A673 (cell line): Measurements from ENCODE around the gene PRKAG2. TPM values are rescaled to one million over a fixed set of nuclear protein-coding genes. Genes with fewer than 3 reads are reported as not detected.

Experiments
- BruUV-seq: library from RNA; stranded (reverse); fragments of 400-500 nt; replicated peaks from 2 replicates; lab custom pipeline; 2021; lab: Mats Ljungman, UMichigan
- CTCF ChIA-PET: fragments of 300-600 bp; sonication (Branson Sonifier 250); formaldehyde crosslinking; loops from one replicate; lab custom pipeline; 2022; ENCODE audit warnings: antibody characterized with exemption; lab: Charles Lee
- POLR2A ChIA-PET: fragments of 300-600 bp; sonication (Branson Sonifier 250); formaldehyde crosslinking; loops from one replicate; lab custom pipeline; 2022; ENCODE audit warnings: antibody characterized with exemption; ENCODE audit not compliant: low non-redundant PET; lab: Charles Lee
- DNase-seq: peaks from one replicate; pipeline ENCODE4 v3.0.0-alpha.2; 2015; ENCODE audit warnings: low spot score
- H3K27ac ChIP-seq: fragments of 200-600 bp; sonication (generic); 2 replicates; pipeline ENCODE4 v1.5.1; 2016; ENCODE audit warnings: mixed run types, low read depth, mild to moderate bottlenecking, mixed read lengths, antibody characterized with exemption, low read length; ENCODE audit not compliant: poor library complexity, severe bottlenecking
- H3K27me3 ChIP-seq: fragments of 200-600 bp; sonication (generic); replicated peaks from 2 replicates; pipeline ENCODE4 v1.6.1; 2017; ENCODE audit warnings: mixed run types, low read depth, mild to moderate bottlenecking, mixed read lengths, antibody characterized with exemption, low read length; ENCODE audit not compliant: insufficient read depth, poor library complexity
- H3K36me3 ChIP-seq: fragments of 200-600 bp; sonication (generic); 2 replicates; pipeline ENCODE4 v1.6.1; 2016; ENCODE audit warnings: mixed run types, mild to moderate bottlenecking, mixed read lengths, antibody characterized with exemption, low read length; ENCODE audit not compliant: insufficient read depth, poor library complexity, severe bottlenecking
- H3K4me1 ChIP-seq: fragments of 200-600 bp; sonication (generic); 2 replicates; pipeline ENCODE4 v1.6.1; 2017; ENCODE audit warnings: mixed run types, mild to moderate bottlenecking, mixed read lengths, antibody characterized with exemption, low read length; ENCODE audit not compliant: insufficient read depth, poor library complexity, severe bottlenecking
- H3K4me3 ChIP-seq: fragments of 200-600 bp; sonication (generic); 2 replicates; pipeline ENCODE4 v1.5.1; 2016; ENCODE audit warnings: low read depth, mixed run types, mild to moderate bottlenecking, mixed read lengths, low read length; ENCODE audit not compliant: poor library complexity, severe bottlenecking
- H3K9me3 ChIP-seq: fragments of 200-600 bp; sonication (generic); 2 replicates; pipeline ENCODE4 v1.6.1; 2016; ENCODE audit warnings: mixed run types, low read depth, mild to moderate bottlenecking, mixed read lengths, antibody characterized with exemption, low read length; ENCODE audit not compliant: poor library complexity, severe bottlenecking
- CTCF ChIP-seq: fragments of 300-800, 200-600 bp; sonication (generic); conservative IDR thresholded peaks from 2 replicates; pipeline ENCODE4 v1.5.1; 2017; ENCODE audit warnings: low read depth, mild to moderate bottlenecking, antibody characterized with exemption, low read length, moderate library complexity, mixed read lengths
- EZH2 ChIP-seq: fragments of 200-600 bp; sonication (generic); IDR thresholded peaks from 2 replicates; pipeline ENCODE4 v1.6.1; 2017; ENCODE audit warnings: borderline replicate concordance, low read depth, mild to moderate bottlenecking, mixed read lengths, antibody characterized with exemption, low read length; ENCODE audit not compliant: poor library complexity, severe bottlenecking
- intact Hi-C: fragments of 100-400 bp; cut with micrococcal nuclease; formaldehyde crosslinking; loops from one replicate; pipeline ENCODE4 v1.10.0; 2022; ENCODE audit not compliant: unreplicated experiment
- total RNA-seq: library from RNA; stranded (reverse); gene quantifications from 2 replicates; pipeline ENCODE4 v1.2.3, GENCODE V29; 2021

The PRKAG2 gene
- total RNA-seq, 1 experiment from 2014 or later = 11.6 TPM

DNA sequence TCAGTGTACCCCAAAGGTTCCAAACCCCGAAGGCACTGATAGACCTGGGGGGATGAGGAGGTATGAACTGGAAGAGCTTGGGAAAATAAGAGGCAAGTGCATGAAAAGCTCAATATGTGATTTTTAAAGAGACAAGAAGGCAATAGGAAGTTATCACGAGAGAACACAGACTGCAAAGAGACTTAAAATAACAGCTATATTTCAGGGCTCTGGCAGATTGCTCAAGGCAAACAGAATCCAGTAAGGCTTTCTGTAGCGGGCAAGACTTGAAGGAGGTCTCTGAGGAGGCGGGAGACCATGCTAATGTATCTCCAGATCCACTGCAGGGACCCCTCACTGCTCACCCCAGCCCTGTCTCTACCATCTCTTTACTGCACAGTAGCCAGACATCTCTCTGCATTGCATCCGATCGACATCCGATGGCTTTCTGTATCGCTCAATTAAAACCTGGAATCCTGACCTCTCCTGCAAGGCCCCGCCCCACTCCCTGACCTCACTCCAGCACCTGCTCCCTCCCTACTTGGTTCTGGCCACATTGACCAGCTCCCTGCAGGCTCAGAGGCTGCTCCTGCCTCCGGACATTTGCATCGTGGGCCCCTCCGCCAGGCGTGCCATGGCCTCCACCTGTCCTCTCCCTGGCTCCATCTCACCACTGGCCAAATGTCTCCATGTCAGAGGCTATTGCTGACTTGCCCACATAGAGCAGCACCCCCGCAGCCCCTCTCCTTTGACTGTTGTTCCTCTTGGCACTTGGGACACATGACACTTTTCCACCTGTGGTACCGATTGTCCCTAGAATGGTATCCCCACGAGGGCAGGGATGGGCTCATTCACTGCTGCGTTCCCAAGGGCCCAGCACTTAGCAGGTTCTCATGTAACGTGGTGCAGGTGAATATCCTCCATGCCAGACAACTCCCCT lies 118.0 kb downstream of the PRKAG2 start:
- CTCF ChIA-PET = no interaction called here
- Histone ChIP-seq H3K27ac (no peak overlapping the region), H3K4me1 (peaks cover 12% of the 10 kb centered on the region), H3K36me3 (no peaks in the 10 kb centered on the region), H3K27me3 (no peaks in the 10 kb centered on the region), H3K9me3 (no peaks in the 10 kb centered on the region), H3K4me3 (no peak overlapping the region)
- TF ChIP-seq EZH2 (no peak), CTCF (no peak)
- no peak for DNase-seq
- POLR2A ChIA-PET = no interaction called here
- intact Hi-C loops = loop anchor here (1.0 to 5.0 kb wide), 4 partner anchors 127 to 442 kb away; no protein-coding TSS in a partner anchor
- BruUV-seq = no TSS peak

- Histone ChIP-seq H3K27ac (no peak overlapping the region), H3K4me3 (no peak overlapping the region), H3K36me3 (no peaks in the 10 kb centered on the region), H3K9me3 (no peaks in the 10 kb centered on the region), H3K27me3 (no peaks in the 10 kb centered on the region), H3K4me1 (peaks cover 12% of the 10 kb centered on the region)
- CTCF ChIA-PET = no interaction called here
- POLR2A ChIA-PET = no interaction called here
- TF ChIP-seq EZH2 (no peak), CTCF (no peak)
- DNase-seq = no peak
- intact Hi-C loops = loop anchor here (5.0 kb wide), 3 partner anchors 125 to 440 kb away; no protein-coding TSS in a partner anchor
- no TSS peak for BruUV-seq
Observed at GRCh38 chr7:151757274-151757673, 119.6 kb downstream of the PRKAG2 start.

DNA sequence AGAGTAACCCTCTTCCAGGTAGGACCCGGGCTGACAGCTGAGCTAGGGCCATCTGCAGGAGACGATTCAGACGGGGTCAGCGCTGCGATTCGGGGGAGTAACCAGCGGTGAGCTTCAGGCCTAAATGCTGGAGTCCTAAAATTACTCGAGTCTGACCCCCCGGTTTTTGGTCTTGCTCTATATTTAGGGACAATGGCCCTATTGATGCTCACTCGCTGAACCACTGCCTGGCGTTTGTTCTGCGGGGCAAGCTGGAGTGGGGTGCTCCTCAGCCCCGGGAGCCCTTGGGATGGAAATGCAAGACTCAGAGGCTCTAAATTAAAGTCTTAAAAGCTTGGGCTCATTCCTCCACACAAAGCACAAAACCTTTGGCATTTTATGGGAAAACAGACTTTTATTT lies 120.0 kb downstream of the PRKAG2 start:
- intact Hi-C loops = loop anchor here (5.0 kb wide), 3 partner anchors 125 to 440 kb away; no protein-coding TSS in a partner anchor
- Histone ChIP-seq H3K36me3 (no peaks in the 10 kb centered on the region), H3K4me3 (no peak overlapping the region), H3K4me1 (peaks cover 12% of the 10 kb centered on the region), H3K27me3 (no peaks in the 10 kb centered on the region), H3K9me3 (no peaks in the 10 kb centered on the region), H3K27ac (no peak overlapping the region)
- CTCF ChIA-PET = interaction anchor here (0.5 kb wide), 1 partner anchor 252 kb away, joined by 6 read pairs; no protein-coding TSS in a partner anchor
- TF ChIP-seq CTCF (no peak), EZH2 (no peak)
- POLR2A ChIA-PET = no interaction called here
- no peak for DNase-seq
- BruUV-seq = no TSS peak
